HEK293 (cell line): ENCODE results near the gene HES5.

Experiments used
- BCL11A ChIP-seq: fragments of 450-650 bp; formaldehyde crosslinking; IDR thresholded peaks from 2 replicates; pipeline ENCODE4 v1.5.1; 2016; ENCODE audit warnings: low read depth, missing biosample characterization, missing genetic modification characterization
- GFI1B ChIP-seq: fragments of 450-650 bp; formaldehyde crosslinking; IDR thresholded peaks from 2 replicates; pipeline ENCODE4 v1.5.1; 2016; ENCODE audit warnings: missing biosample characterization, missing genetic modification characterization
- GLI4 ChIP-seq: fragments of 450-650 bp; formaldehyde crosslinking; IDR thresholded peaks from 2 replicates; pipeline ENCODE4 v1.5.1; 2016; ENCODE audit warnings: missing biosample characterization, missing genetic modification characterization
- GLIS1 ChIP-seq: fragments of 450-650 bp; formaldehyde crosslinking; IDR thresholded peaks from 2 replicates; pipeline ENCODE4 v1.5.1; 2016; ENCODE audit warnings: missing biosample characterization, missing genetic modification characterization
- INSM2 ChIP-seq: fragments of 450-650 bp; formaldehyde crosslinking; IDR thresholded peaks from 2 replicates; pipeline ENCODE4 v1.5.1; 2016; ENCODE audit warnings: missing biosample characterization, missing genetic modification characterization
- KLF1 ChIP-seq: fragments of 450-650 bp; formaldehyde crosslinking; IDR thresholded peaks from 2 replicates; pipeline ENCODE4 v1.5.1; 2016; ENCODE audit warnings: missing biosample characterization, missing genetic modification characterization
- KLF8 ChIP-seq: fragments of 450-650 bp; formaldehyde crosslinking; IDR thresholded peaks from 2 replicates; pipeline ENCODE4 v1.5.1; 2016; ENCODE audit warnings: missing biosample characterization, missing genetic modification characterization
- REST ChIP-seq: fragments of 450-650 bp; formaldehyde crosslinking; IDR thresholded peaks from 2 replicates; pipeline ENCODE4 v1.5.1; 2016; ENCODE audit warnings: missing biosample characterization, missing genetic modification characterization
- TCF7L2 ChIP-seq: IDR thresholded peaks from 2 replicates; pipeline ENCODE4 v1.6.1; 2011; ENCODE audit warnings: low read depth, mild to moderate bottlenecking, inconsistent platforms, low read length, moderate library complexity, borderline replicate concordance
- ZBTB48 ChIP-seq: fragments of 450-650 bp; formaldehyde crosslinking; IDR thresholded peaks from 2 replicates; pipeline ENCODE4 v1.5.1; 2016; ENCODE audit warnings: missing biosample characterization, missing genetic modification characterization
- ZNF10 ChIP-seq: fragments of 450-650 bp; formaldehyde crosslinking; IDR thresholded peaks from 2 replicates; pipeline ENCODE4 v1.5.1; 2017; ENCODE audit warnings: missing biosample characterization, missing genetic modification characterization
- ZNF211 ChIP-seq: fragments of 450-650 bp; formaldehyde crosslinking; IDR thresholded peaks from 2 replicates; pipeline ENCODE4 v1.5.1; 2016; ENCODE audit warnings: low read depth, missing biosample characterization, missing genetic modification characterization
- ZNF26 ChIP-seq: fragments of 450-650 bp; formaldehyde crosslinking; IDR thresholded peaks from 2 replicates; pipeline ENCODE4 v1.5.1; 2016; ENCODE audit warnings: missing biosample characterization, missing genetic modification characterization
- ZNF341 ChIP-seq: fragments of 450-650 bp; formaldehyde crosslinking; IDR thresholded peaks from 2 replicates; pipeline ENCODE4; 2016; ENCODE audit warnings: low read depth, missing biosample characterization, missing genetic modification characterization
- ZNF350 ChIP-seq: fragments of 450-650 bp; formaldehyde crosslinking; IDR thresholded peaks from 2 replicates; pipeline ENCODE4 v1.5.0; 2017; ENCODE audit warnings: missing biosample characterization, mild to moderate bottlenecking, missing genetic modification characterization
- ZNF362 ChIP-seq: fragments of 450-650 bp; formaldehyde crosslinking; IDR thresholded peaks from 2 replicates; pipeline ENCODE4 v1.5.1; 2016; ENCODE audit warnings: missing biosample characterization, missing genetic modification characterization
- ZNF398 ChIP-seq: fragments of 450-650 bp; formaldehyde crosslinking; IDR thresholded peaks from 2 replicates; pipeline ENCODE4 v1.5.1; 2017; ENCODE audit warnings: missing biosample characterization, missing genetic modification characterization
- ZNF423 ChIP-seq: fragments of 450-650 bp; formaldehyde crosslinking; IDR thresholded peaks from 2 replicates; pipeline ENCODE4 v1.5.1; 2016; ENCODE audit warnings: missing biosample characterization, missing genetic modification characterization
- ZNF449 ChIP-seq: fragments of 450-650 bp; formaldehyde crosslinking; IDR thresholded peaks from 2 replicates; pipeline ENCODE4 v1.5.1; 2017; ENCODE audit warnings: missing biosample characterization, mild to moderate bottlenecking, missing genetic modification characterization, moderate library complexity
- ZNF48 ChIP-seq: fragments of 450-650 bp; formaldehyde crosslinking; IDR thresholded peaks from 2 replicates; pipeline ENCODE4 v1.5.1; 2016; ENCODE audit warnings: missing biosample characterization, missing genetic modification characterization
- ZNF501 ChIP-seq: fragments of 450-650 bp; formaldehyde crosslinking; IDR thresholded peaks from 2 replicates; pipeline ENCODE4 v1.5.1; 2016; ENCODE audit warnings: missing biosample characterization, missing genetic modification characterization
- ZNF621 ChIP-seq: fragments of 450-650 bp; formaldehyde crosslinking; IDR thresholded peaks from 2 replicates; pipeline ENCODE4 v1.5.1; 2017; ENCODE audit warnings: missing biosample characterization, missing genetic modification characterization
- ZNF626 ChIP-seq: fragments of 450-650 bp; sonication (Bioruptor Pico); formaldehyde crosslinking; IDR thresholded peaks from 2 replicates; pipeline ENCODE4 v1.5.1; 2018; ENCODE audit warnings: missing biosample characterization, missing genetic modification characterization, inconsistent platforms
- ZNF670 ChIP-seq: fragments of 450-650 bp; formaldehyde crosslinking; IDR thresholded peaks from 2 replicates; pipeline ENCODE4 v1.5.1; 2016; ENCODE audit warnings: missing biosample characterization, missing genetic modification characterization, low read depth
- ZNF785 ChIP-seq: fragments of 450-650 bp; formaldehyde crosslinking; IDR thresholded peaks from 2 replicates; pipeline ENCODE4 v1.5.1; 2016; ENCODE audit warnings: missing biosample characterization, missing genetic modification characterization
- ZSCAN5A ChIP-seq: fragments of 450-650 bp; formaldehyde crosslinking; IDR thresholded peaks from 2 replicates; pipeline ENCODE4 v1.5.1; 2016; ENCODE audit warnings: missing biosample characterization, missing genetic modification characterization

Gene HES5

GRCh38 chr1:2547210-2548067 is 17.4 kb upstream of the HES5 start (continued):
- no peak for TF ChIP-seq ZNF26
- no peak; the same call in 1 of the 2 replicates for TF ChIP-seq ZNF785
- peak; percentile 70; the same call in 1 of the 2 replicates for TF ChIP-seq ZNF449 (tag by site-specific recombination)
- no peak for TF ChIP-seq ZSCAN5A (tag by site-specific recombination)
- TF ChIP-seq BCL11A (tag by site-specific recombination), result peak; percentile 89
- peak; percentile 18; the same call in 1 of the 2 replicates for TF ChIP-seq KLF1 (tag by site-specific recombination)
- TF ChIP-seq ZNF211 (tag by site-specific recombination), result no peak
- 0 out of 2 replicates have a peak, but pooled peaks have one; percentile 22 for TF ChIP-seq INSM2 (tag by site-specific recombination)
- peak; percentile 67 for TF ChIP-seq ZNF398 (tag by site-specific recombination)
- TF ChIP-seq TCF7L2, result no peak
- TF ChIP-seq ZNF362 (tag by site-specific recombination), result no peak
- TF ChIP-seq GLIS1 (tag by site-specific recombination), result peak; percentile 96
- TF ChIP-seq ZNF626, result no peak
- TF ChIP-seq KLF8 (tag by site-specific recombination), result 0 out of 2 replicates have a peak, but pooled peaks have one; percentile 8
- no peak for TF ChIP-seq ZNF48 (tag by site-specific recombination)
- no peak for TF ChIP-seq REST (tag by site-specific recombination)
- peak; percentile 80 for TF ChIP-seq ZNF423 (tag by site-specific recombination)
- no peak for TF ChIP-seq ZNF10 (tag by site-specific recombination)
- peak; percentile 96 for TF ChIP-seq ZNF341 (tag by site-specific recombination)
- no peak for TF ChIP-seq ZNF670 (tag by site-specific recombination)
- TF ChIP-seq ZNF350, result no peak
- TF ChIP-seq ZBTB48 (tag by site-specific recombination), result no peak
- no peak for TF ChIP-seq ZNF621 (tag by site-specific recombination)
- 0 out of 2 replicates have a peak, but pooled peaks have one; percentile 12 for TF ChIP-seq ZNF501
- TF ChIP-seq GLI4 (tag by site-specific recombination), result no peak
- no peak for TF ChIP-seq GFI1B (tag by site-specific recombination)
